ENCODE data around the gene ITGAV.
A peak's percentile ranks its signal among the peaks of the same experiment; 100 is the strongest.

The ITGAV gene

DNA sequence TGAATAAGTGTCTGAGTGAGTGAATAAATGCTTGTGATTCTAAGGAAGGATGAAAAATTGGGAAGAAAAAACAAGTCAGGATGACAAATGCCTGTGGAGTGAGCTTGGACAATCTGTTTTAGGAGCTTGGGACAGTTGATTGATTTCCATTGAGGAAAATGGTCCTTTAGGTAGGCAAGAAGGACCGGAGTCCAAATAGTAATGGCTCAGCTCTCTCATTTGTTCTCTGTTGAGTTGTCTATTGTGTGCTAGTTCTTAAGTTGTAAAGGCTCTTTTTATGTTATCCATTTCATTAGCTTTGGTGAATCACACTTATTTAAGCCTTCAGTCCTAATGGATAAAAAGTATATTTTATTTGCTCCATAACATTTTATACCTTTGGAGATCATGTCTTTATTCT lies 135.9 kb downstream of the ITGAV start:
- no peak for DNase-seq

DNA sequence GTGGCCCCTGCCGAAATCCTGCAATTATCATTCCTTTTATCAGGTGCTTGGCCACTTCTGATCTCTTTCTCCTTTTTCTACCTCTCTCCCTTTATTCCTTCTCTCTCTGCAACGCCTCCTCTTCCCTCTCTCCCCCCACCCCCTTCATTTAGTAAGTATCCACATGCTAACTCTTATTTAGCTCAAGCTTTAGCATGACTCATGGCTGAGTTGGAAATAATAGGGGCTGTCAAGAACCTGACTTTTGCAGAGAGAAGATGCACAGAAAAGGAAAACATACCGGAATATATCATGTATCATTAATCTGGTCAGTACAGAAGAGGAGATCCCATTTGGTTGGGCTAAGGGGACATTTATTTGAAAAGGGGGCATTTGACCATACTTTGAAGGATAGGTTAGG lies 137.1 kb downstream of the ITGAV start:
- peak; percentile 78 for DNase-seq

DNA sequence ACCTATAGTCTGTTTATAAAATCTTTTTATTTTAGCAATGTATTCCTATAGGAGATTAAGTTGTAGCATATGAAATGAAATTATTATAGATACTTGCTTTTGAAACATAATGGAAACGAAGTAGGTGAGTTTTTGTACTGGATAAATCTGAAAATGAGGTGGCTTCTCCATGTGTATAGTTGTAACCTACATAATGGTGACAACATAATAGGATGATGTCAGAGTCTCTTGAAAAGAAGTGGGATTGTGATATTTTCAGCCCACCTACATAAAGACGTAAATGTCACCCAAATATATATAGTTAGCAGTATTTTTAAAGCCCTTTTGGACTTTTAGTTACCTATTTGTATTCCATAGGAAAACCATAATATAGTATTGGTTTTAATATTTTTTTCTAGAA lies 138.8 kb downstream of the ITGAV start:
- DNase-seq, result no peak
